GM19397 (cell line): ENCODE results near the gene SP2.

Source experiments
- ATAC-seq: cut with Tn5 transposase; IDR thresholded peaks from one replicate; pipeline ENCODE4 v1.9.1; 2021; ENCODE audit warnings: mild to moderate bottlenecking, moderate library complexity; ENCODE audit not compliant: unreplicated experiment

Gene SP2

GRCh38 chr17:47969930-47970724 lies 74.1 kb downstream of the SP2 start:
- ATAC-seq = no peak

- ATAC-seq = peak; percentile 94
Observed at GRCh38 chr17:47970725-47971499, 74.9 kb downstream of the SP2 start, which contains the start of gene CDK5RAP3. CDK5RAP3 (plus strand) TSS chr17:47971113; CDS start chr17:47971147, 34 bp downstream.

- ATAC-seq = no peak
Observed at GRCh38 chr17:47973541-47973940, 77.5 kb downstream of the SP2 start.

- ATAC-seq = no peak
Observed at GRCh38 chr17:47975189-47975822, 79.3 kb downstream of the SP2 start.

- no peak for ATAC-seq
Observed at GRCh38 chr17:47975823-47976205, 79.8 kb downstream of the SP2 start.

GRCh38 chr17:47978324-47978723 lies 82.3 kb downstream of the SP2 start:
- no peak for ATAC-seq
